Measurements from ENCODE around the gene ZNF143. TPM values are rescaled to one million over a fixed set of nuclear protein-coding genes. Genes with fewer than 3 reads are reported as not detected.
"Not testable (repeated sequence)": the region's sequence is repeated elsewhere in the genome, so short reads cannot be mapped to it uniquely, and the experiment has no call there.

ZNF143 gene
- 38.8 TPM for total RNA-seq

- DNase-seq (ENCODE audit: low read depth in 2 of 3, low spot score in 2 of 3): peak; percentile 97 to 100 (median 100)
Observed at GRCh38 chr11:9460322-9461062, at the start of gene ZNF143. Gene ZNF143, plus strand, starts transcription at chr11:9461012. Its CDS starts 10,297 bp downstream, at chr11:9471309.

GRCh38 chr11:9428706-9429105 is 32.1 kb upstream of the ZNF143 start:
- no peak for DNase-seq (ENCODE audit: low read depth in 2 of 3, low spot score in 2 of 3)

- no peak for DNase-seq (ENCODE audit: low read depth in 2 of 3, low spot score in 2 of 3)
Observed at GRCh38 chr11:9438611-9439010, 22.2 kb upstream of the ZNF143 start.

- DNase-seq (ENCODE audit: low read depth in 2 of 3, low spot score in 2 of 3): no peak
Observed at GRCh38 chr11:9446230-9446629, 14.6 kb upstream of the ZNF143 start.

GRCh38 chr11:9448576-9449352 is 12.0 kb upstream of the ZNF143 start:
- DNase-seq (ENCODE audit: low read depth in 2 of 3, low spot score in 2 of 3): no peak

GRCh38 chr11:9452023-9452422 is 8.8 kb upstream of the ZNF143 start:
- DNase-seq (ENCODE audit: low read depth in 2 of 3, low spot score in 2 of 3): not testable (repeated sequence)

- DNase-seq (ENCODE audit: low read depth in 2 of 3, low spot score in 2 of 3): no peak
Observed at GRCh38 chr11:9455722-9456121, 5.1 kb upstream of the ZNF143 start.

GRCh38 chr11:9459667-9460321 is 1.0 kb upstream of the ZNF143 start:
- DNase-seq (ENCODE audit: low read depth in 2 of 3, low spot score in 2 of 3): peak; percentile 31 to 59 (median 53)

GRCh38 chr11:9461063-9461759 is 399 bp downstream of the ZNF143 start:
- DNase-seq (ENCODE audit: low read depth in 2 of 3, low spot score in 2 of 3): peak in 2 of 3 donors; percentile 87 to 91

- DNase-seq (ENCODE audit: low read depth in 2 of 3, low spot score in 2 of 3): peak in 2 of 3 donors; percentile 22 to 51
Observed at GRCh38 chr11:9461760-9462134, 935 bp downstream of the ZNF143 start.

GRCh38 chr11:9462172-9462799 is 1.5 kb downstream of the ZNF143 start:
- no peak for DNase-seq (ENCODE audit: low read depth in 2 of 3, low spot score in 2 of 3)

- DNase-seq (ENCODE audit: low read depth in 2 of 3, low spot score in 2 of 3): no peak
Observed at GRCh38 chr11:9462806-9463537, 2.2 kb downstream of the ZNF143 start.

- DNase-seq (ENCODE audit: low read depth in 2 of 3, low spot score in 2 of 3): no peak
Observed at GRCh38 chr11:9470765-9471164, 10.0 kb downstream of the ZNF143 start.

- DNase-seq (ENCODE audit: low read depth in 2 of 3, low spot score in 2 of 3): no peak
Observed at GRCh38 chr11:9473408-9473807, 12.6 kb downstream of the ZNF143 start.

- DNase-seq (ENCODE audit: low read depth in 2 of 3, low spot score in 2 of 3): no peak
Observed at GRCh38 chr11:9479899-9480298, 19.1 kb downstream of the ZNF143 start.

GRCh38 chr11:9489080-9489765 is 28.4 kb downstream of the ZNF143 start:
- DNase-seq (ENCODE audit: low read depth in 2 of 3, low spot score in 2 of 3): no peak

GRCh38 chr11:9490376-9490775 is 29.6 kb downstream of the ZNF143 start:
- no peak for DNase-seq (ENCODE audit: low read depth in 2 of 3, low spot score in 2 of 3)

GRCh38 chr11:9493492-9493891 is 32.7 kb downstream of the ZNF143 start:
- DNase-seq (ENCODE audit: low read depth in 2 of 3, low spot score in 2 of 3): no peak

GRCh38 chr11:9494316-9494715 is 33.5 kb downstream of the ZNF143 start:
- DNase-seq (ENCODE audit: low read depth in 2 of 3, low spot score in 2 of 3): no peak
